Retinal pigment epithelial cell (primary cell): ENCODE measurements around the gene GGACT.

Experiments
- DNase-seq: peaks from one replicate; pipeline ENCODE4 v3.0.0-alpha.2; 2010; ENCODE audit warnings: low read depth
- H3K4me3 ChIP-seq: 2 replicates; pipeline ENCODE4 v1.5.1; 2011; ENCODE audit warnings: mild to moderate bottlenecking, low read length, control low read depth, moderate library complexity
- TF ChIP-seq, protein P1 (sequence below): conservative IDR thresholded peaks from 2 replicates; pipeline ENCODE4 v1.5.1; 2011; ENCODE audit warnings: low read depth, low read length, control low read depth, inconsistent platforms

GGACT gene

DNA sequence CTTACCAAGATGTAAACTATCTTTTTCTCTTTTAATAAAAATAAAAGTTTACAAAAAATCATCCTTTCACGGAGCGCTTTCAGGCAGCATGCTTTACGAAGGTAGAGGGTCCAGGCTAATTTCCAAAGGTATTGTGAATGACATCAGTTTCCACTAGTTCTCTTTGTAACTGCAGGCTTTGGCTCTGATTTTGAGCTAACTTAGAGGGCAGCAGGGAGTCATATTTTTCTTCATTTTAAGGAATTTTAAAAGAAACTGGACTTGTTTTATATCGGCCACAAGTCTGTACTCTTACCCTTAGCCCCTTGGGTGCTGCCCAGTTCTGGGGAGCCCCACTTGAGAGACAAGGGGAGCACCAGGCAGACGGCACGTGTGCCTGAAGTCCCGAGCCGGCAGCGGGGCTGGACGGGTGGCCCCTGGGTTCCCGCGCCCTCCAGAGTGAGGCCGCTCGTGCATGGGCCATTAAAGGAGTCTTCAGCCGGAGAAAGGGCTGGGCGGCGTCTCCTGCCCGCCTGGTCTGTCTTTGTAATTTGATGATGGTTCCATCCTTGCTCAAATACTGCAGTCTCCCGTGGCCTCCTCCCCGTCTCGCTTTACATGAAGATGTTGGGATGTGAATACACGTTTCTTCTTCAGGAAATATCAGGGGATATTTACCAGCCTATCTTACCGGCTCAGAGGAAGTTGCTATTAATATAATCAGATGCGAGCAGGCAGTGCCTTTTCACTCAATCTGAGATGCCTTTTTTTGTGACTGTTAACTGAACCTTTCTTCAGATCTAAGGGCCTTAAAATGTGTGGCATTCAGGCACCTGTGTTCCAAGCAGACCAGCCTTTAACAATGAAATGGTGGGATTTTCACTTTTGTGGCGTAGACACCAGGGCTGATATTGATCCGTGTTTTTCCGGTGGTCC is 67.4 kb downstream of the GGACT start:
- TF ChIP-seq, protein P1, sequence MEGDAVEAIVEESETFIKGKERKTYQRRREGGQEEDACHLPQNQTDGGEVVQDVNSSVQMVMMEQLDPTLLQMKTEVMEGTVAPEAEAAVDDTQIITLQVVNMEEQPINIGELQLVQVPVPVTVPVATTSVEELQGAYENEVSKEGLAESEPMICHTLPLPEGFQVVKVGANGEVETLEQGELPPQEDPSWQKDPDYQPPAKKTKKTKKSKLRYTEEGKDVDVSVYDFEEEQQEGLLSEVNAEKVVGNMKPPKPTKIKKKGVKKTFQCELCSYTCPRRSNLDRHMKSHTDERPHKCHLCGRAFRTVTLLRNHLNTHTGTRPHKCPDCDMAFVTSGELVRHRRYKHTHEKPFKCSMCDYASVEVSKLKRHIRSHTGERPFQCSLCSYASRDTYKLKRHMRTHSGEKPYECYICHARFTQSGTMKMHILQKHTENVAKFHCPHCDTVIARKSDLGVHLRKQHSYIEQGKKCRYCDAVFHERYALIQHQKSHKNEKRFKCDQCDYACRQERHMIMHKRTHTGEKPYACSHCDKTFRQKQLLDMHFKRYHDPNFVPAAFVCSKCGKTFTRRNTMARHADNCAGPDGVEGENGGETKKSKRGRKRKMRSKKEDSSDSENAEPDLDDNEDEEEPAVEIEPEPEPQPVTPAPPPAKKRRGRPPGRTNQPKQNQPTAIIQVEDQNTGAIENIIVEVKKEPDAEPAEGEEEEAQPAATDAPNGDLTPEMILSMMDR, result no peak
- DNase-seq, result no peak
- H3K4me3 ChIP-seq, result no peak overlapping the region

GRCh38 chr13:100519626-100520025 is 69.0 kb downstream of the GGACT start:
- TF ChIP-seq, protein P1, result no peak
- DNase-seq, result no peak
- H3K4me3 ChIP-seq, result no peak overlapping the region

DNA sequence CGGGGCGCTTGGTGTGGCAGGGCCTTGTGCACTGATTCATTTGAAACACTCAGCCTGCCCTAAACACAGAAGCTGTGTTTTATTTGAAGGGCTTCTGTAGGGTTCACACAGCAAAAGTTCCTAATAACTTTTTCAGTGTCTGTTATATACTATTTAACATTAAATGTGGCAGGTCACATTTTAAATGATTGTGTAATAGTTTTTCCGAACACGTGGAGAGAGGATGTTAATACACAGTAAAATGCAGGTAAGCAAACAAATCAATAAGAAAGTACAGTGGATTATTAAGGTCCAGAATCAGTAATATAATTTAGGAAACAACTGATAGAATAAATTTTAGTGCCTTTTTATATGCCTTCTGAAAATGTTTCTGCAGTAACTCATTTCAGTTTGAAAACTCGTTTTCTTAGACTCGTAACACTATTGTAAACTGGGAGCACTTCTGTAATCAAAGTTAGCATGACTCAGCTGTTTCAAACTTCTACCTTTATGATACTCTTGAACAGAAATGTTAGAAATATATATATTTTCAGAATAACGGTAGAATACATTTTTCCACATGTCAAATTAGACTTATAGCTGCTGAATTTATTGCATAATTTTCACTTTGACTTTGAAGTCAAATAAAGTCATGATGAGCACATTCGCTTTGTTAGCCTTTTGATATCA is 70.1 kb downstream of the GGACT start:
- TF ChIP-seq, protein P1, result no peak
- DNase-seq, result no peak
- no peak overlapping the region for H3K4me3 ChIP-seq

DNA sequence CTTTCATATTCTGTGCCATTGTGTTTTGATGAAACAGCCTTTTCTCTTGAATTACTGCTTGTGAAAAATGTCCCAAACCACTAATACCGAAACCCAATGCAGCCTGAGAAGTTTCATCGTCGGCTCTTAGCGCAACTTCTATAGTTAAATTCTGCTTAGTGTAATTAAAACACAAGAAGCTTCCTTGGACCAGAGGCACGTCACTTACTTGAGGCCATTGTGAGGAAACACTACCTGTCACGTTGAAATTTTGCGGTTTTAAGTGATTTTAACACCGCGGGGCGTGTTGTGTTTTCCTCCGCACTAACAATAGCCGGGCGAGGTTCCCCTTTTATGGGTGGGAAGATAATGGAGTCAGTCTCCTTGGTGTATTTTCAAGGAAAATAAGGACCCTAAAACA is 70.9 kb downstream of the GGACT start:
- no peak for DNase-seq
- no peak overlapping the region for H3K4me3 ChIP-seq
- TF ChIP-seq, protein P1, result no peak

- TF ChIP-seq, protein P1, result no peak
- no peak for DNase-seq
- no peak overlapping the region for H3K4me3 ChIP-seq
These were observed 71.5 kb downstream of the GGACT start for GRCh38 chr13:100517135-100517534.

GRCh38 chr13:100515410-100515800 is 73.2 kb downstream of the GGACT start:
- TF ChIP-seq, protein P1, result no peak
- H3K4me3 ChIP-seq, result no peak overlapping the region
- no peak for DNase-seq
